ENCODE measurements around the gene UQCRC2.
"Not testable (repeated sequence)": the region's sequence is repeated elsewhere in the genome, so short reads cannot be mapped to it uniquely, and the experiment has no call there.

- not testable (repeated sequence) for TF ChIP-seq CTCF, EZH2phosphoT487 (IDR thresholded peaks at IDR 0.05; ENCODE audit: low read length)
Measured at GRCh38 chr16:21932650-21933049, 20.5 kb upstream of the UQCRC2 start.
